K562 (cell line): ENCODE results near the gene CDH6. TPM values are rescaled to one million over a fixed set of nuclear protein-coding genes. Genes with fewer than 3 reads are reported as not detected.

Source experiments
- ATAC-seq: fragments of 200-7000 bp; cut with Tn5 transposase; 3 replicates; pipeline ENCODE4 v1.9.1; 2020; ENCODE audit warnings: moderate library complexity
- BruUV-seq: library from RNA; stranded (reverse); fragments of 400-500 nt; replicated peaks from 2 replicates; lab custom pipeline; 2021; lab: Mats Ljungman, UMichigan
- CTCF ChIA-PET: fragments of 300-600 bp; formaldehyde crosslinking; extraction: SDS; loops from one replicate; lab custom pipeline; 2021; ENCODE audit warnings: low intra/inter-chr PET ratio; lab: Yijun Ruan, JAX
- POLR2A ChIA-PET: fragments of 300-600, 350-650 bp; sonication (Branson Sonifier 250); formaldehyde crosslinking; extraction: SDS; loops from one replicate; lab custom pipeline; 2021; ENCODE audit warnings: antibody characterized with exemption, inconsistent platforms; lab: Yijun Ruan, JAX
- DNase-seq, 4 experiments: peaks; one replicate each; pipeline versions ENCODE4 v3.0.0 to v3.0.0-alpha.2; 2011 to 2018; ENCODE audit warnings: low spot score in 3 of 4, mixed read lengths in 3 of 4; ENCODE audit errors: extremely low read depth in 1 of 4
- FAIRE-seq: peaks from 2 replicates; lab custom pipeline; 2011; peaks lifted over from hg19 to GRCh38; lab: Jason Lieb, UNC
- H2AFZ ChIP-seq: 2 replicates; pipeline ENCODE4 v1.6.0; 2011; ENCODE audit warnings: low read depth, low read length, control low read depth, inconsistent platforms
- H3K27ac ChIP-seq: fragments of 200-600 bp; 3 replicates; pipeline ENCODE4 v1.8.0; 2011; ENCODE audit warnings: low read depth, mild to moderate bottlenecking, control low read depth, inconsistent platforms, low read length, moderate library complexity, mixed read lengths; ENCODE audit errors: extremely low read depth
- H3K27me3 ChIP-seq, 2 experiments: fragments of 300-600 bp in 1 of 2; 2 replicates in 1 of 2; 3 replicates in 1 of 2; pipeline versions ENCODE4 v1.6.0 to v1.8.0; 2011; ENCODE audit warnings: inconsistent platforms in 2 of 2, low read length in 2 of 2, mild to moderate bottlenecking in 1 of 2, mixed read lengths in 1 of 2, moderate library complexity in 1 of 2; ENCODE audit not compliant: control insufficient read depth in 2 of 2, insufficient read depth in 2 of 2
- H3K36me3 ChIP-seq: fragments of 300-600 bp; 3 replicates; pipeline ENCODE4 v1.8.0; 2011; ENCODE audit warnings: mild to moderate bottlenecking, low read length, inconsistent platforms; ENCODE audit not compliant: control insufficient read depth, insufficient read depth
- H3K4me1 ChIP-seq, 2 experiments: fragments of 200-600 bp in 1 of 2; replicated peaks in 1 of 2; 2 replicates in 1 of 2; 3 replicates in 1 of 2; pipeline versions ENCODE4 v1.5.1 to v1.8.0; 2011; ENCODE audit warnings: inconsistent platforms in 2 of 2, low read length in 2 of 2, mild to moderate bottlenecking in 1 of 2, mixed read lengths in 1 of 2, moderate library complexity in 1 of 2; ENCODE audit not compliant: control insufficient read depth in 2 of 2, insufficient read depth in 2 of 2
- H3K4me2 ChIP-seq: 2 replicates; pipeline ENCODE4 v1.6.1; 2011; ENCODE audit warnings: low read length, control low read depth, inconsistent platforms, mixed read lengths; ENCODE audit not compliant: insufficient read depth
- H3K4me3 ChIP-seq: fragments of 200-600 bp; sonication (generic), shearing (Covaris generic); 2 replicates; pipeline ENCODE4 v1.5.1; 2016; ENCODE audit warnings: control low read depth, inconsistent platforms
- H3K79me2 ChIP-seq: fragments of 200-600 bp; 3 replicates; pipeline ENCODE4 v1.8.0; 2011; ENCODE audit warnings: low read length, inconsistent platforms; ENCODE audit not compliant: control insufficient read depth, insufficient read depth
- H3K9ac ChIP-seq, 2 experiments: 2 replicates each; pipeline versions ENCODE4 v1.6.0 to v1.6.1; 2011; ENCODE audit warnings: low read depth in 2 of 2, low read length in 2 of 2, control low read depth in 1 of 2, inconsistent platforms in 1 of 2, mild to moderate bottlenecking in 1 of 2, mixed read lengths in 1 of 2; ENCODE audit not compliant: insufficient read depth in 1 of 2
- H3K9me1 ChIP-seq: one replicate; pipeline ENCODE4 v1.6.0; 2011; ENCODE audit warnings: inconsistent platforms, mild to moderate bottlenecking, low read length, moderate library complexity; ENCODE audit not compliant: control insufficient read depth, insufficient read depth
- H3K9me3 ChIP-seq: replicated peaks from 2 replicates; pipeline ENCODE4 v1.5.1; 2011; ENCODE audit warnings: low read depth, low read length, inconsistent platforms; ENCODE audit not compliant: control insufficient read depth, insufficient read depth
- H4K20me1 ChIP-seq: replicated peaks from 2 replicates; pipeline ENCODE4 v1.6.1; 2011; ENCODE audit warnings: low read length, inconsistent platforms, mixed read lengths; ENCODE audit not compliant: control insufficient read depth, insufficient read depth
- ARID2 ChIP-seq: fragments of 450-650 bp; IDR thresholded peaks from 2 replicates; pipeline ENCODE4 v1.6.1; 2017; ENCODE audit warnings: antibody characterized with exemption, mild to moderate bottlenecking
- BCOR ChIP-seq: fragments of 450-650 bp; IDR thresholded peaks from 2 replicates; pipeline ENCODE4 v1.6.1; 2016
- BRD4 ChIP-seq: fragments of 200-600 bp; sonication (generic); IDR thresholded peaks from 2 replicates; pipeline ENCODE4 v1.6.1; 2017; ENCODE audit warnings: inconsistent platforms
- BRF2 ChIP-seq: IDR thresholded peaks from 3 replicates; pipeline ENCODE4 v1.6.1; 2011; ENCODE audit warnings: borderline replicate concordance, mild to moderate bottlenecking; ENCODE audit not compliant: insufficient read length, insufficient read depth
- CBX1 ChIP-seq: sonication (generic); IDR thresholded peaks from 2 replicates; pipeline ENCODE4 v1.6.1; 2016; ENCODE audit warnings: antibody characterized with exemption, low read depth, mild to moderate bottlenecking
- CREB1 ChIP-seq, 2 experiments: sonication (generic) in 1 of 2; formaldehyde crosslinking in 1 of 2; IDR thresholded peaks; 2 replicates each; pipeline versions ENCODE4 v1.6.1 to v1.8.0; 2012 to 2022; ENCODE audit warnings: inconsistent platforms in 1 of 2, mild to moderate bottlenecking in 1 of 2, missing genetic modification reagents in 1 of 2, moderate library complexity in 1 of 2
- DMBX1 ChIP-seq: fragments of 250-450 bp; sonication (Bioruptor Pico); IDR thresholded peaks from 2 replicates; pipeline ENCODE4 v1.8.0; 2022; ENCODE audit warnings: inconsistent platforms, mild to moderate bottlenecking, moderate library complexity, borderline replicate concordance
- KDM1A ChIP-seq, 2 experiments: fragments of 450-650 bp; IDR thresholded peaks; 2 replicates each; pipeline ENCODE4 v1.6.1; 2016; ENCODE audit warnings: mild to moderate bottlenecking in 2 of 2
- MNT ChIP-seq, 2 experiments: fragments of 450-650 bp; conservative IDR thresholded peaks; 2 replicates each; pipeline ENCODE4 v1.6.1; 2017; ENCODE audit warnings: mild to moderate bottlenecking in 2 of 2, moderate library complexity in 2 of 2
- MYC ChIP-seq, 2 experiments: fragments of 250-450 bp in 1 of 2; sonication (Bioruptor Pico) in 1 of 2; IDR thresholded peaks; 2 replicates each; pipeline versions ENCODE4 v1.5.1 to v1.6.1; 2012 to 2021; ENCODE audit warnings: low read depth in 2 of 2, borderline replicate concordance in 1 of 2, improper control_type of control experiment in 1 of 2, low read length in 1 of 2, mild to moderate bottlenecking in 1 of 2, moderate library complexity in 1 of 2
- NCOR1 ChIP-seq: fragments of 450-650 bp; IDR thresholded peaks from 2 replicates; pipeline ENCODE4 v1.6.1; 2016; ENCODE audit warnings: mild to moderate bottlenecking, moderate library complexity
- RBM25 ChIP-seq: fragments of 200-400 bp; formaldehyde crosslinking; IDR thresholded peaks from 2 replicates; pipeline ENCODE4 v1.6.1; 2018; ENCODE audit warnings: low read length, low read depth, moderate library complexity; ENCODE audit not compliant: severe bottlenecking
- TARDBP ChIP-seq: fragments of 450-650 bp; IDR thresholded peaks from 2 replicates; pipeline ENCODE4 v1.6.1; 2016
- ZFP36 ChIP-seq: fragments of 150-350 bp; IDR thresholded peaks from 2 replicates; pipeline ENCODE4 v1.6.1; 2018; ENCODE audit warnings: low read length, low read depth; ENCODE audit not compliant: partially characterized antibody
- ZNF197 ChIP-seq: fragments of 200-800 bp; sonication (Bioruptor generic); IDR thresholded peaks from 2 replicates; pipeline ENCODE4 v1.6.1; 2016; ENCODE audit warnings: low read depth, missing genetic modification characterization, missing compliant biosample characterization
- ZNF3 ChIP-seq: fragments of 250-450 bp; sonication (Bioruptor Pico); IDR thresholded peaks from 2 replicates; pipeline ENCODE4 v1.5.0; 2021; ENCODE audit warnings: mild to moderate bottlenecking, moderate library complexity
- in situ Hi-C: fragments of 300-500 bp; cut with MboI; formaldehyde crosslinking; loops from 4 replicates; pipeline ENCODE4 v1.15.0; 2018; ENCODE audit warnings: inconsistent platforms, mixed read lengths
- intact Hi-C: fragments of 100-400 bp; cut with micrococcal nuclease; formaldehyde crosslinking; loops from 2 replicates; pipeline ENCODE4 v1.14.2; 2022
- polyA plus RNA-seq, 8 experiments: library from polyadenylated mRNA; depleted of rRNA in 4 of 8; stranded (reverse) in 5 of 8; unstranded in 3 of 8; fragments of >200 nt; fragmentation: Nextera tagmentation in 2 of 8; fragmentation: Illumina TruSeq in 1 of 8; extraction: Ambion mirVana in 2 of 8; extraction: Trizol in 1 of 8; gene quantifications; 2 replicates each; pipeline versions ENCODE4 v1.2.1 to v1.2.3, GENCODE V29; 2011 to 2014; ENCODE audit warnings: inconsistent platforms in 1 of 8, missing spikeins in 1 of 8
- total RNA-seq, 7 experiments: library from RNA; depleted of rRNA in 6 of 7; stranded (reverse); fragments of >200 nt in 6 of 7; fragmentation: Illumina TruSeq in 2 of 7; extraction: Trizol in 2 of 7; gene quantifications; 2 replicates each; pipeline versions ENCODE4 v1.2.1 to v1.2.3, GENCODE V29; 2011 to 2021; ENCODE audit warnings: low replicate concordance in 1 of 7
- TF ChIP-seq, protein P1 (sequence below): sonication (generic); formaldehyde crosslinking; IDR thresholded peaks from 2 replicates; pipeline ENCODE4 v1.5.0; 2020; ENCODE audit warnings: missing genetic modification reagents
- TF ChIP-seq, protein P2 (sequence below): fragments of 450-650 bp; formaldehyde crosslinking; IDR thresholded peaks from 2 replicates; pipeline ENCODE4 v1.4.0; 2020; ENCODE audit warnings: mild to moderate bottlenecking, moderate library complexity

The CDH6 gene
- total and polyA plus RNA-seq, 9 of the 15 experiments (the other 6 are each of a cell fraction or from before 2014, with no cell fraction given) = not detected

- no peak for FAIRE-seq
- no peaks in the 10 kb centered on the region for H3K36me3 ChIP-seq
- H3K9me3 ChIP-seq = no peaks in the 10 kb centered on the region
- peaks cover 8 to 35% of the 10 kb centered on the region in 2 experiments for H3K27me3 ChIP-seq
- POLR2A ChIA-PET = interaction anchor here (0.7 kb wide), 1 partner anchor 24 kb away, joined by 3 read pairs; no protein-coding TSS in a partner anchor
- no peak for ATAC-seq
- BruUV-seq = no TSS peak
- peaks cover 0 to 7% of the 10 kb centered on the region in 2 experiments; a peak in 2 of 5 replicates for H3K4me1 ChIP-seq
- H4K20me1 ChIP-seq = no peaks in the 10 kb centered on the region
- DNase-seq = no peak
- intact Hi-C loops (no loop called here), in situ Hi-C loops (no loop called here)
- CTCF ChIA-PET = no interaction called here
- no peaks in the 10 kb centered on the region for H3K79me2 ChIP-seq
- no peak overlapping the region for H3K4me2 ChIP-seq
- H2AFZ ChIP-seq = no peak overlapping the region
- H3K9me1 ChIP-seq = no peaks in the 10 kb centered on the region
- no peak overlapping the region for H3K4me3 ChIP-seq
- H3K27ac ChIP-seq = no peak overlapping the region
- H3K9ac ChIP-seq = no peak overlapping the region
- TF ChIP-seq, protein P1, sequence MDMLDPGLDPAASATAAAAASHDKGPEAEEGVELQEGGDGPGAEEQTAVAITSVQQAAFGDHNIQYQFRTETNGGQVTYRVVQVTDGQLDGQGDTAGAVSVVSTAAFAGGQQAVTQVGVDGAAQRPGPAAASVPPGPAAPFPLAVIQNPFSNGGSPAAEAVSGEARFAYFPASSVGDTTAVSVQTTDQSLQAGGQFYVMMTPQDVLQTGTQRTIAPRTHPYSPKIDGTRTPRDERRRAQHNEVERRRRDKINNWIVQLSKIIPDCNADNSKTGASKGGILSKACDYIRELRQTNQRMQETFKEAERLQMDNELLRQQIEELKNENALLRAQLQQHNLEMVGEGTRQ (CRISPR knock-in tag) = no peak
- no peak for TF ChIP-seq ZNF3
- TF ChIP-seq NCOR1 = no peak
- TF ChIP-seq ARID2 = no peak
- no peak for TF ChIP-seq CBX1
- no peak for TF ChIP-seq MNT (conservative IDR thresholded peaks at IDR 0.05)
- TF ChIP-seq BCOR = peak; percentile 60
- 0 out of 4 replicates have a peak, but pooled peaks of 1 of the 2 experiments have one; percentile 25 for TF ChIP-seq KDM1A (IDR thresholded peaks at IDR 0.05)
- no peak for TF ChIP-seq DMBX1 (CRISPR knock-in tag)
- no peak for TF ChIP-seq CREB1 (IDR thresholded peaks at IDR 0.05)
- no peak for TF ChIP-seq CREB1 (CRISPR knock-in tag; IDR thresholded peaks at IDR 0.05)
- TF ChIP-seq, protein P2, sequence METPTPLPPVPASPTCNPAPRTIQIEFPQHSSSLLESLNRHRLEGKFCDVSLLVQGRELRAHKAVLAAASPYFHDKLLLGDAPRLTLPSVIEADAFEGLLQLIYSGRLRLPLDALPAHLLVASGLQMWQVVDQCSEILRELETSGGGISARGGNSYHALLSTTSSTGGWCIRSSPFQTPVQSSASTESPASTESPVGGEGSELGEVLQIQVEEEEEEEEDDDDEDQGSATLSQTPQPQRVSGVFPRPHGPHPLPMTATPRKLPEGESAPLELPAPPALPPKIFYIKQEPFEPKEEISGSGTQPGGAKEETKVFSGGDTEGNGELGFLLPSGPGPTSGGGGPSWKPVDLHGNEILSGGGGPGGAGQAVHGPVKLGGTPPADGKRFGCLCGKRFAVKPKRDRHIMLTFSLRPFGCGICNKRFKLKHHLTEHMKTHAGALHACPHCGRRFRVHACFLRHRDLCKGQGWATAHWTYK (CRISPR knock-in tag) = no peak
- no peak for TF ChIP-seq TARDBP
- TF ChIP-seq RBM25 = peak; percentile 55
- TF ChIP-seq BRD4 = no peak
- no peak for TF ChIP-seq BRF2
- peak; percentile 77 for TF ChIP-seq ZFP36
- no peak for TF ChIP-seq MYC (IDR thresholded peaks at IDR 0.05; ENCODE audit: low read depth, low read length)
- TF ChIP-seq MYC (CRISPR knock-in tag; IDR thresholded peaks at IDR 0.05; ENCODE audit: borderline replicate concordance, low read depth) = no peak
- no peak for TF ChIP-seq ZNF197
Observed at GRCh38 chr5:31378136-31378535, 184.7 kb downstream of the CDH6 start.
